GM21515 (cell line): Measurements from ENCODE around the gene ACBD4.

Experiments
- ATAC-seq: cut with Tn5 transposase; IDR thresholded peaks from one replicate; pipeline ENCODE4 v1.9.1; 2021; ENCODE audit not compliant: unreplicated experiment

Gene ACBD4

DNA sequence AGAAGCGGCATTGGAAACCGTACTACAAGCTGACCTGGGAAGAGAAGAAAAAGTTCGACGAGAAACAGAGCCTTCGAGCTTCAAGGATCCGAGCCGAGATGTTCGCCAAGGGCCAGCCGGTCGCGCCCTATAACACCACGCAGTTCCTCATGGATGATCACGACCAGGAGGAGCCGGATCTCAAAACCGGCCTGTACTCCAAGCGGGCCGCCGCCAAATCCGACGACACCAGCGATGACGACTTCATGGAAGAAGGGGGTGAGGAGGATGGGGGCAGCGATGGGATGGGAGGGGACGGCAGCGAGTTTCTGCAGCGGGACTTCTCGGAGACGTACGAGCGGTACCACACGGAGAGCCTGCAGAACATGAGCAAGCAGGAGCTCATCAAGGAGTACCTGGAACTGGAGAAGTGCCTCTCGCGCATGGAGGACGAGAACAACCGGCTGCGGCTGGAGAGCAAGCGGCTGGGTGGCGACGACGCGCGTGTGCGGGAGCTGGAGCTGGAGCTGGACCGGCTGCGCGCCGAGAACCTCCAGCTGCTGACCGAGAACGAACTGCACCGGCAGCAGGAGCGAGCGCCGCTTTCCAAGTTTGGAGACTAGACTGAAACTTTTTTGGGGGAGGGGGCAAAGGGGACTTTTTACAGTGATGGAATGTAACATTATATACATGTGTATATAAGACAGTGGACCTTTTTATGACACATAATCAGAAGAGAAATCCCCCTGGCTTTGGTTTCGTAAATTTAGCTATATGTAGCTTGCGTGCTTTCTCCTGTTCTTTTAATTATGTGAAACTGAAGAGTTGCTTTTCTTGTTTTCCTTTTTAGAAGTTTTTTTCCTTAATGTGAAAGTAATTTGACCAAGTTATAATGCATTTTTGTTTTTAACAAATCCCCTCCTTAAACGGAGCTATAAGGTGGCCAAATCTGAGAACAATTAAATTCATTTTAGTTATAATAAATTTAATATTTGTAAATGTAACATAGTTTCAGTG, 14.5 kb downstream of the ACBD4 start:
- ATAC-seq, result no peak

- no peak for ATAC-seq
Observed at GRCh38 chr17:45150911-45151809, 15.7 kb downstream of the ACBD4 start.

GRCh38 chr17:45155029-45155428, 19.5 kb downstream of the ACBD4 start:
- ATAC-seq, result no peak

- no peak for ATAC-seq
Observed at GRCh38 chr17:45155483-45155882, 20.0 kb downstream of the ACBD4 start.

- no peak for ATAC-seq
Observed at GRCh38 chr17:45156242-45156641, 20.8 kb downstream of the ACBD4 start.

DNA sequence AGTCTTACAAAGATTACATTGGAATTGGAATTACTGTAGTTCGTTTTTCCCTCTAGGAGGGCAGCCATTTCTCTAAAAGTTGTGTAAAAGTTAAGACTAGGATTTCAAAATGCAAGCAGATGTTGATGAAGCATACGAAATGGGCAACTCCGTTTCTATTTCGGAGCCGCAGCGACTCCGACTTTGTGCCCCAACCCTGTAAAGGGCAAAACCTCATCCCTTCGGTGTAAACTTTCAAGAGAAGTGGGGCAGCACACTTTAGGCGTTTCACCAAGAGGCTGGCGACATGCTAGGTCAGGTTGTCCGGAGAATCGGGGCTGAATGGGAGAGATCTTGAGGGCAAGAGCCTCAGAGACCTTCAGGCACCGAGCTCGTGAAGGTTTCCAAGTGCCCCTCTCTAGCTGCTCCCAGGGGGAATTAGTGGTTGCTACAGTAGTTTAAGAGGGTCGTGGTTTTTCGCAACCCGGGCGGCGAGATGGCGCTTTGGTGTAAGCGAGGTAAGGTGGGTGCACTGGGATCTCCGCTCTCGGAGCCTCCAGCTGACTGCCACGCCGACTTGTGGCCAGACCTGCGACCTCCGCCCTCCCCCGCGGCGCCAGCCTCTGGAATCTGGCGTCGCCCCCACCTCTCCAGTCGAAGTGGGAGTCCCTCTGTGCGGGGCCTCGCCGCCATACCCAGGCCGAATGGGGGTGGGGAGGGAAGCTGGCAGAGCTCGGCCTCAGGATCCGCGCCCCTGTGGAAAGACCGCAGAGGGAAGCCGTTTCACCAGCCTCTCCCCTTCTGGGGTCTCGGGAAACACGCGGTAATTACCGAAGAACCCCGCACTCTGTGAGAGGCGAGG, 25.2 kb downstream of the ACBD4 start:
- ATAC-seq, result peak; percentile 24

DNA sequence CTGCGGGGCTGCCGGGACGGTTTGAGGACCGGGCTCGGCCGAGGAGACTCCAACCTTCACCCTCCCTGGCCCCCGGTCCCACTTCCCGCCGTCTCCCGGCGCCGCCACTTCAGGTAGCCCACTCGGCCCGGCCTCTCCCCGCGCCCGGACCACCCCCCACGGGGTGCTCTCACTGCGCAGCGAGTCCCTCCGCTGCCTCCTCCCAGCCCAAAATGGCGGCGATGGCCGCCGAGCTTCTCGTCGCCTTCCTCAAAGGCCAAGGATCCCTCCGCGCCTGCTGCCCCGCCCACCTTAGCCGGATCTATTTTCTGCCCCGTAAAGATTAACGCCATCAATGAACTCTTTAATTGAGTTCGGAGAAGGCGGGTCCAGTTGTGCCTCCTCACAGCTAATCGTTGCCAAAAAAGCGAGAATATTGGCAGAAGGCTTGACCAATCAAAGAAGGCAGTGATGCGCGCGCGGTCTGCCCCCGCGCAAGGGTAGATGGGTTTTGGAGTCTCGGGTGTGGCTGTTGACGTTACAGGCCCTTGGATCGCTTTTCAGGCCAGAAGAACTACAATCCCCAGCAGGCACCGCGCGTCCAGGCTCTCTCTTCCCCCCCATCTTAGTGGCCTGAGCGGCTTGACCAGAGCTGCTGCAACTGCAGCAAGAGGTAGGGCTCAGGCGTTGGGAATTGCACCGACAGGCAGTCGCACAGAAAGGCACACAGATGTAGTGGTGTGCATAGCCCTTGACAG, 26.0 kb downstream of the ACBD4 start, which contains the start of gene HEXIM2:
HEXIM2 (plus strand) TSS at position 588 of the 737 bp plus-strand sequence. CDS start 919 bp downstream, outside the sequence.
- peak; percentile 89 for ATAC-seq

DNA sequence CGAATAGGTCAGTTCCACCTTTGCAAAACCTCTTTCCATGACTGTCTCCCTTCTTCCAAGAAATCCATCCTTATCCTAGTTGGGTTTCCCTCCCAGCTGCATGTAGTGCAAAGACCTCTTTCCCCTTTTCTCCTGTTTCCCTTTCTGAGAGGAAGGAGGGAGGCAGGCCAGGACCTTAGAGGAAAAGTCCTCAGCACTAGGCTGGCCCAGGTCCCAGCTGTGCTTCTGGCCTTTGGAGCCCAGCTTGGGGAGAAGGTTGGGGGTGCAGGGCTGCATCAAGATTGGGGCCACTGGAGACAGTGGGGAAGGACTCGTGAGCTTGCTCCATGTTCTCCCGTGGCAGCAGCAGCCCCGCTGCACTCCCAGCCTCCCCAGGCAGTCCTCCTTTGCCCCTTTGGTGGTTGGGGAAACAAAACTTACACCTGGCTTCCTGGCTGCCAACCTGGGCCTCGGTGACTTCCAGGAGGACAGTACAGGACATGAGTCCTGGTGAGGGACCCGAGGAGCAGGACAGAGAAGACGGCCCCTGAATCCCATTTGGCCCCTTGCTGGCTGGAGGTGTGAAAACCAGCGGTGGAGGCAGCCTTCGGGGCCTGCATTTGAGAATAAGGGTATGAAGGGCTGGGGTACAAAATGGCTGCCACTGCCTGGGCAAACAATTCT, 26.7 kb downstream of the ACBD4 start:
- no peak for ATAC-seq

GRCh38 chr17:45164734-45165269, 29.3 kb downstream of the ACBD4 start:
- no peak for ATAC-seq

GRCh38 chr17:45168991-45169752, 33.7 kb downstream of the ACBD4 start:
- no peak for ATAC-seq

DNA sequence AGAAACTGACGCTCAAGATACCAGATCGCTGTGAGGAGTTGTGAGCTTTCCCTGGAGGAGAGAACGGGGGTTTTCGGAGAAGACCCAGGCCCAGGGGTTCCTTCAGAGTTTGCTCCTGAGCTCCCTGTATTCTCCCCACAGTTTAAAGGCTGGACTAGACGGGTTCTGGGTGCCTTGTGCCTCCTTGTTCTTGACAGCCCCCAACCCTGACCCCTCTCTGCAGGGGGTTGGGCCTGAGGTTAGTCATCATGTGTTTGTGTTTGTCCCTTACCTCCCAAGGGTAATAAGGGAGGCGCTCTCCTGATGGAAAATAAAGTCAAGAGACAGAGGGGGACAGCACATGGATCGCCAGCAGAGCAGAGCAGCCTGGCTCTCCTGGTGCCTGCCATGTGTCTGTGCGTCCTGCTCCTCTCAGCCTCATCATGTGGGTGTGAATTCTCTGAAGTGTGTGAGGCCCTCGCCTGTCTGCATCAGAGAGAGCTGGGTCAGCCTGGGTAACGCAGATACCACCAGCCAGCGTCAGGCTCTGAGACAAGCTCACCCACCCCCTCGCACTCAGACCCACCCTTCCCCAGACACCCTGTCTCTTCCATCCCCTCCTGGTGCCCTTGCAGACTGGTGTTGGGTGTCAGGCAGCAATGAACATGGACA, 34.9 kb downstream of the ACBD4 start:
- no peak for ATAC-seq

GRCh38 chr17:45170931-45171337, 35.4 kb downstream of the ACBD4 start:
- no peak for ATAC-seq

DNA sequence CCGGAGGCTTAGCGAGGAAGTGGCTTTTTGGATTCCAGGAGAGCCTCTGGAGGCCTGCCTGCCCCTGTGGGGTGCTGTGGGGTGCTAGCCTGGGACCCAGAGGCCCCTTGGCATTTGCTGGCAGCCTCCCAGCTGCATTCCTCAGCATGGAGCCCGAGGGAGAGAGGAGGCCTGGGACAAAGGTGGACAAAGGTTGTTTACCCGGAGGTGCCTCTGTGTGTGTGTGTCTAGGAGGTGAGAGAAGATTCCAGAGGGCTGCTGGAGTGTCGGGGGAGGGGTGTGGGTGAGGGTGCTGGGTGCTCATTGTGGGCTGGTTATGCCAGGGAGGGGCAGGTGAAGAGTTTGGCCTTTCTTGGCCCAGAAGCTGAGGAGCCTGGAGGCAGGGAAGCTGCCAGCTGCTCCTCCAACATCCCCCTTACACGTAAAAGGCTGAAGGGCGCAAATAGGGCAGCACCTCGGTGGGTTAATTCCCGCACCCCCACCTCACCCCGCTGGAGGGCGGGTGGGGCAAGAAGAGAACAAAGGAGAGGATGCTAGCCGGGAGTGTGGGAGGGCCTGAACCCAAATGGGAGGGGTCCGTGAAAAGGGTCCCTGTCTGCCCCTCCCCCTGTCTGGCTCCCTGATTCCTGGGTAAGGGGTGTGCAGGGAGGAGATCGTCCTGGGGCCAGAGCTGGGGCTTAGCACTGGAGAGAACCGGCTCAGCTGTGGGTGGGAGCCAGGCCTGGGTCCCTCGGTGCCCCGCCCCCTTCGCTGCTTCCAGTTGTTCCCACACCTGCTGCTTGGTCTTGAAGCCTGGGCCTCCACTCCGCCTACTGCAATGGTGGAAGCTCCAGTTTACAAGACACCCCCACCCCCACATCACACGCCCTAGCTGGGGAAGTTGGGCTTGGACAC, 36.1 kb downstream of the ACBD4 start:
- ATAC-seq, result no peak

- no peak for ATAC-seq
Observed at GRCh38 chr17:45172232-45172540, 36.7 kb downstream of the ACBD4 start.

DNA sequence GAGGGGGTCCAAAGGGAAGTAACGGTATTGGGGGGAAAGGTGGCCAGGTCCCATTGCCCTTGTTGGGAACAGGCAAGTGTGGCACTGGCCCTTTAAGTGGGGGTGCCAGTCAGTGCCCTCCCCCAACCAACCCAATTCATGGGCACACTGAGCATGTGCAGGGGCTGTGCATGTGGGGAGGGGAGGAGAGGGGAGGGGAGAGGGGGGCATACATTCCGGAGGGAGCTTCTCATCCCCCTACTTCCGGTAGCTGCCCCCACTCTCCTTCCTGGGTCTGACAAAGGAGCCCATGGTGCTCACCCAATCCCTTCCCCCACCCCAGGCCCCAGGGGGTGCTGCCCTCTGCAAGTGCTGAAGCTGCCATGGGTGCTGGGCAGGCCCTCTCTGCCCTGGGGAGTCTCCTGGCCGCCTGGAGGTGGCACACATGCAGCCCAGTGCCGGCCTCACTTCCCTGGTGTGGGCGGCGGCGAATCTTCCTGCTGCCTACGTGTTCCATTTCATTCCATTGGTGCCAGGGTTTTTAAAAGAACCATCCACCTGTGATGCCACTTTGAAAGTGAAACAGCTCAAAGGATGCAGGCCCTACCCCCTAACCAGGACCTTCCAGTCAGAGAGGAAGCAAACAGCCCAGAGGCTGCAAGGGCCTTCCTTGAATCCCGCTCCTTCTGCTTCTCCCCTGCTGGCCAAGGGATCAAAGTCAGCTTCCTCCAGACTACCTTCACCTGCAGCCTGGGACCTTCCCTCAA, 37.2 kb downstream of the ACBD4 start:
- ATAC-seq, result no peak

DNA sequence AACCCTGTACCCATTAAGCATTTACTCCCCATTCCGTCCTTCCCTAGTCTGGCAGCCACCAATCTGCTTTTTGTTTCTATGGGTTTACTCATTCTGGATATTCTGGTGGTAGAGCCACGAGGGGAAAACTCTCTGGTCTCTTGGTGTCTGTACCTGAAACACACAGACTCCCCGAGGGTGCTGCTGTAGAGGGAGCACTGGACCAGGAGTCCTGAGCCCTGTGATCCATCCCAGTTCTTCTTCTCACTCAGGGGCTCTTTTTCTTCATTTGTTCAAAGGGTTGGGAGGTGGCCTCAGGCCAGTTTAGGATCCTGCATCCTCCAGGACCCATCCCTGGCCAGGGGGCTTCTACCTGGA, 40.2 kb downstream of the ACBD4 start:
- no peak for ATAC-seq
